ENCODE data around the gene PHC2.

PHC2 gene

GRCh38 chr1:33286451-33287185 lies 144.3 kb downstream of the PHC2 start:
- DNase-seq, result no peak

- DNase-seq, result no peak
Measured at GRCh38 chr1:33284049-33284448, 146.8 kb downstream of the PHC2 start.

- DNase-seq, result no peak
Measured at GRCh38 chr1:33282791-33283190, 148.1 kb downstream of the PHC2 start.

GRCh38 chr1:33281554-33282303 lies 149.2 kb downstream of the PHC2 start:
- no peak for DNase-seq

- no peak for DNase-seq
Measured at GRCh38 chr1:33280091-33280661, 150.7 kb downstream of the PHC2 start.

- no peak for DNase-seq
Measured at GRCh38 chr1:33277488-33278084, 153.3 kb downstream of the PHC2 start.

GRCh38 chr1:33276573-33277298 lies 154.2 kb downstream of the PHC2 start:
- DNase-seq, result no peak

DNA sequence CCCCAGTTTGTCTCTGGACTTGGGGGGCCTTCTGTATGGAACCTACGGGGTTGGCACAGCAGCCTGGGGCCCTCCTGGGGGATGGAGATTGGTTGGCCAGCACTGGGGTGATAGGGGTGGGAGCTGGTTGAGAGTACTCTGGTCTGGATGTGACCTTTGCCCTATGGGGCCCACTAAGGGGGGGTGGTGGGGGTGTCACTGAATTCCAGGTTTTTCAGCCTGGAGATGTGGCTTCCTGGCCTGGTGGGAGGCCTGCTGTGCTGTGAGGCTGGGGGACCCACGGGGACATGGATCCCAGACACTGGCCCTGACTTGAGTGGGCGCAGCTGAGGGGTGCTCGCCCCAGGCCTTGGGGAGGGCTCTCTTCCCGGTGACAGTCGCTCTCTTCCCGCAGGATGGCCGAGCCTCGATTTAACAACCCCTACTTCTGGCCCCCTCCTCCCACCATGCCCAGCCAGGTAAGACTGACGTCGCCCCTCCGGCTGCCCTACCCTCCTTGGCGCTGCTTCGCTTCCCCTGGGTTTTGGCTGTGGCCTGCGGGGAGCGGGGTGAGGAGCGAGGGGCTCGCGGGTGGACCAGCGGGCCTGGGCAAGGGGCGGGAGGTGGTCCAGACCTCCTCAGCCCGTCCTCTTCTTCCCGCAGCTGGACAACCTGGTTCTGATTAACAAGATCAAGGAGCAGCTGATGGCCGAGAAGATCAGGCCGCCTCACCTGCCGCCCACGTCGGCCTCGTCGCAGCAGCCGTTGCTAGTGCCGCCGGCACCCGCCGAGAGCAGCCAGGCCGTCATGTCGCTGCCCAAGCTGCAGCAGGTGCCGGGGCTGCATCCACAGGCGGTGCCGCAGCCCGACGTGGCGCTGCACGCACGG lies 155.0 kb downstream of the PHC2 start:
- DNase-seq, result no peak

- no peak for DNase-seq
Measured at GRCh38 chr1:33275195-33275594, 155.7 kb downstream of the PHC2 start.

DNA sequence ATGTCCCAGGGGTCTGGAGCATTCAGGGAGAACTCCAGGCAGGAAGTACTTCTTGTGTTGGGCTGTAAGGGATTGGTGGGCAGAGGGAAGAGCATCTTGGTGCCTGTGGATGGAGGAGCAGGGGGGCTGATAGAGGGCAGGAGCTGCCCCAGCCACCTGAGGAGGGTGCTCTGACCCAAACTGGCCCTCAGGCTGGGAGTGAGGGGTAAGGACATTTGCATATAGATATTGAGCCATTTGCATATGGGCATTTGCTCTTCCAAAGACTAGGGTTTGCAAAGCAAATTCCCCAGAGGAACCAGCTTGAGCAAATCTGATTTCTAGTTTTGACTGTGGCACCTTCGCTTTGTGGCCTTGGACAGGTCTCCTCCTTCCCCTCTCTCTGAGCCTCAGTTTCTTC lies 156.4 kb downstream of the PHC2 start:
- DNase-seq, result no peak

- DNase-seq, result no peak
Measured at GRCh38 chr1:33273961-33274371, 156.9 kb downstream of the PHC2 start.

All from right forelimb (tissue), 1 donor.